Testis (tissue), 3 donors: ENCODE data around the gene MT1M. TPM values are rescaled to one million over a fixed set of nuclear protein-coding genes. Genes with fewer than 3 reads are reported as not detected.
A peak's percentile ranks its signal among the peaks of the same experiment; 100 is the strongest.

Experiments
- DNase-seq: peaks from one replicate; pipeline ENCODE4 v3.0.0-alpha.2; 2019
- H3K27ac ChIP-seq, 2 donors: fragments of 200-600 bp; sonication (generic); one replicate each; pipeline ENCODE4 v1.5.1; 2019
- H3K27me3 ChIP-seq: fragments of 200-600 bp; sonication (generic); one replicate; pipeline ENCODE4 v1.5.1; 2019
- H3K36me3 ChIP-seq: fragments of 200-600 bp; sonication (generic); one replicate; pipeline ENCODE4 v1.5.1; 2017; ENCODE audit warnings: low read depth; ENCODE audit errors: missing control alignments
- H3K4me1 ChIP-seq: fragments of 200-600 bp; sonication (generic); one replicate; pipeline ENCODE4 v1.5.1; 2019
- H3K4me3 ChIP-seq, 2 donors: fragments of 200-600 bp; sonication (generic); one replicate each; pipeline ENCODE4 v1.5.1; 2017 to 2019
- H3K9me3 ChIP-seq: fragments of 200-600 bp; sonication (generic); one replicate; pipeline ENCODE4 v1.5.1; 2017
- POLR2A ChIP-seq: fragments of 450-650 bp; IDR thresholded peaks from one replicate; pipeline ENCODE4 v1.6.1; 2017; ENCODE audit warnings: antibody characterized with exemption, mild to moderate bottlenecking, moderate library complexity
- WGBS, 2 donors: methylation state at CpG; one replicate each; pipeline ENCODE4 v1.1.5; 2018; 5-methylcytosine and 5-hydroxymethylcytosine counted together
- intact Hi-C: fragments of 100-400 bp; cut with DNase I; formaldehyde crosslinking; loops from one replicate; pipeline ENCODE4 v1.15.1; 2023; ENCODE audit warnings: low total_unique reads
- polyA plus RNA-seq: library from polyadenylated mRNA; stranded (reverse); fragments of 350-450 nt; fragmentation: Illumina TruSeq; extraction: RNeasy Lipid Tissue Mini Kit (QIAGEN cat#74804); gene quantifications from one replicate; pipeline ENCODE4 v1.2.3, GENCODE V29; 2014; ENCODE audit warnings: low read depth, low replicate concordance; ENCODE audit not compliant: insufficient read depth
- total RNA-seq, 2 donors: library from RNA; depleted of rRNA; stranded (reverse); fragments of >200 nt; gene quantifications; one replicate each; pipeline ENCODE4 v1.2.3, GENCODE V29; 2016
- TF ChIP-seq, protein P1 (sequence below), 3 experiments: fragments of 450-650 bp in 2 of 3; fragments of 200-600 bp in 1 of 3; sonication (generic) in 1 of 3; IDR thresholded peaks; one replicate each; pipeline ENCODE4 v1.5.1; 2016 to 2019; ENCODE audit warnings: antibody characterized with exemption in 3 of 3, mild to moderate bottlenecking in 2 of 3, moderate library complexity in 1 of 3

Gene MT1M
- total and polyA plus RNA-seq, 3 donors from 2014 or later = 2.2 to 3.7 (median 2.6) TPM

GRCh38 chr16:56606071-56606475 lies 26.4 kb upstream of the MT1M start:
- intact Hi-C loops = no loop called here
- no peak for DNase-seq
- Histone ChIP-seq H3K27ac (peak overlapping the region; percentile 85 to 86), H3K4me1 (peaks cover 38% of the 10 kb centered on the region), H3K27me3 (no peaks in the 10 kb centered on the region), H3K36me3 (no peaks in the 10 kb centered on the region), H3K4me3 (no peak overlapping the region), H3K9me3 (no peaks in the 10 kb centered on the region)
- 67 to 71% methylated on average over 3 of the region's 3 CpGs for WGBS, 2 donors
- TF ChIP-seq POLR2A = no peak
- TF ChIP-seq, protein P1, sequence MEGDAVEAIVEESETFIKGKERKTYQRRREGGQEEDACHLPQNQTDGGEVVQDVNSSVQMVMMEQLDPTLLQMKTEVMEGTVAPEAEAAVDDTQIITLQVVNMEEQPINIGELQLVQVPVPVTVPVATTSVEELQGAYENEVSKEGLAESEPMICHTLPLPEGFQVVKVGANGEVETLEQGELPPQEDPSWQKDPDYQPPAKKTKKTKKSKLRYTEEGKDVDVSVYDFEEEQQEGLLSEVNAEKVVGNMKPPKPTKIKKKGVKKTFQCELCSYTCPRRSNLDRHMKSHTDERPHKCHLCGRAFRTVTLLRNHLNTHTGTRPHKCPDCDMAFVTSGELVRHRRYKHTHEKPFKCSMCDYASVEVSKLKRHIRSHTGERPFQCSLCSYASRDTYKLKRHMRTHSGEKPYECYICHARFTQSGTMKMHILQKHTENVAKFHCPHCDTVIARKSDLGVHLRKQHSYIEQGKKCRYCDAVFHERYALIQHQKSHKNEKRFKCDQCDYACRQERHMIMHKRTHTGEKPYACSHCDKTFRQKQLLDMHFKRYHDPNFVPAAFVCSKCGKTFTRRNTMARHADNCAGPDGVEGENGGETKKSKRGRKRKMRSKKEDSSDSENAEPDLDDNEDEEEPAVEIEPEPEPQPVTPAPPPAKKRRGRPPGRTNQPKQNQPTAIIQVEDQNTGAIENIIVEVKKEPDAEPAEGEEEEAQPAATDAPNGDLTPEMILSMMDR (IDR thresholded peaks at IDR 0.05) = no peak

- TF ChIP-seq, protein P1 (IDR thresholded peaks at IDR 0.05) = no peak
- TF ChIP-seq POLR2A = no peak
- no peak for DNase-seq
- Histone ChIP-seq H3K36me3 (no peaks in the 10 kb centered on the region), H3K27me3 (no peaks in the 10 kb centered on the region), H3K27ac (peak overlapping the region; percentile 85 to 86), H3K9me3 (no peaks in the 10 kb centered on the region), H3K4me1 (peaks cover 38% of the 10 kb centered on the region), H3K4me3 (no peak overlapping the region)
- intact Hi-C loops = no loop called here
- WGBS, 2 donors = 42 to 44% methylated on average over 8 of the region's 8 CpGs
Measured at GRCh38 chr16:56606476-56607108, 25.9 kb upstream of the MT1M start.

DNA sequence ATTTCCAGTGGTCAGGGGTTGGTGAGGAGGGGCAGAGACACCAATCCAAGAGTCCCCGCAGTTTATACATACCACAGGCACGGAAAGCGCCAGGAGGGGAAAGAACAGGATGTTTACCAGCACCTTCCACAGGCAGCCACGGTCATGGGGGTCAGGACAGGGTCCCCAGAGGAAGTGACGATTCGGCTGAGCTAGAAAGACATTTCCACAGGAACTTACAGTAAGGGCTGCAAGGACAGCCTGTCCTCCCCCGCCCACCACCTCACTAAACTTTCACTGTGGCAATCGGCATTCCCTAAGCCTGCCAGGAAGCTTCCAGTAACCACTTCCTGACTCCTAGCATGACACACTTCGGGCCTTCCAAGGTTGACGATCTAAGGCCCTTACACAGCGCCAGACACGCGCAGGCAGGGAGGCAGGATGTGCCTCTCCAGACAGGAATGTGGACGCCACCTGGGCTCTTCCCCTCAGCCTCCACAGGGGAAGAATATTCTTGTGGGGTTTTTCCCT lies 25.3 kb upstream of the MT1M start:
- H3K4me1 ChIP-seq = peaks cover 38% of the 10 kb centered on the region
- no peaks in the 10 kb centered on the region for H3K27me3 ChIP-seq
- H3K27ac ChIP-seq = peak overlapping the region; percentile 85 to 86
- H3K36me3 ChIP-seq = no peaks in the 10 kb centered on the region
- TF ChIP-seq, protein P1 (IDR thresholded peaks at IDR 0.05) = no peak
- TF ChIP-seq POLR2A = no peak
- H3K4me3 ChIP-seq = no peak overlapping the region
- WGBS, 2 donors = 40 to 47% methylated on average over 10 to 14 of the region's 14 CpGs
- intact Hi-C loops = no loop called here
- peak; percentile 83 for DNase-seq
- H3K9me3 ChIP-seq = no peaks in the 10 kb centered on the region

GRCh38 chr16:56607675-56608042 lies 24.8 kb upstream of the MT1M start:
- Histone ChIP-seq H3K4me1 (peaks cover 38% of the 10 kb centered on the region), H3K27me3 (no peaks in the 10 kb centered on the region), H3K27ac (peak overlapping the region; percentile 85 to 86), H3K36me3 (no peaks in the 10 kb centered on the region), H3K4me3 (peak overlapping the region; percentile 38 to 54), H3K9me3 (no peaks in the 10 kb centered on the region)
- intact Hi-C loops = no loop called here
- WGBS, 2 donors = 38 to 40% methylated on average over 2 of the region's 2 CpGs
- no peak for TF ChIP-seq POLR2A
- no peak for DNase-seq

GRCh38 chr16:56608043-56608875 lies 24.2 kb upstream of the MT1M start, which contains the start of gene MT2A:
Gene MT2A, plus strand, starts transcription at chr16:56608584. Its CDS starts 72 bp downstream, at chr16:56608656.
- H3K4me1 ChIP-seq = peaks cover 38% of the 10 kb centered on the region
- intact Hi-C loops = no loop called here
- TF ChIP-seq, protein P1 (IDR thresholded peaks at IDR 0.05) = no peak
- no peak for TF ChIP-seq POLR2A

More at GRCh38 chr16:56608043-56608875, 24.2 kb upstream of the MT1M start, which contains the start of gene MT2A:
- Histone ChIP-seq H3K36me3 (no peaks in the 10 kb centered on the region), H3K27ac (peak within 1 kb of the TSS; percentile 85 to 86), H3K9me3 (no peaks in the 10 kb centered on the region), H3K4me3 (peak within 1 kb of the TSS; percentile 38 to 54), H3K27me3 (no peaks in the 10 kb centered on the region)
- DNase-seq = peak; percentile 96
- WGBS, 2 donors = 4 to 25% methylated on average over 14 to 53 of the region's 62 CpGs
